OCI-LY7 (cell line): ENCODE data around the gene SMURF1.

ENCODE experiments used
- CTCF ChIP-seq: fragments of 200-600 bp; sonication (generic); conservative IDR thresholded peaks from 2 replicates; pipeline ENCODE4 v1.5.1; 2014; ENCODE audit warnings: mild to moderate bottlenecking, antibody characterized with exemption, low read length, moderate library complexity, mixed read lengths
- EZH2phosphoT487 ChIP-seq: fragments of 200-600 bp; sonication (generic); IDR thresholded peaks from 2 replicates; pipeline ENCODE4 v1.6.1; 2018; ENCODE audit warnings: low read depth, borderline replicate concordance, mild to moderate bottlenecking, mixed run types, antibody characterized with exemption, low read length, moderate library complexity, mixed read lengths

GRCh38 chr7:99073839-99074446, 70.0 kb downstream of the SMURF1 start:
- TF ChIP-seq CTCF (no peak), EZH2phosphoT487 (no peak)
